ENCODE results near the gene ZC3H13. TPM values are rescaled to one million over a fixed set of nuclear protein-coding genes. Genes with fewer than 3 reads are reported as not detected.

Gene ZC3H13
- total and polyA plus RNA-seq, 4 donors = 14.1 to 57.0 (median 35.9) TPM

- Histone ChIP-seq H3K9me3 (ENCODE audit: control insufficient read depth, low read length) (no peaks in the 10 kb centered on the region), H3K4me1 (ENCODE audit: control insufficient read depth in 1 of 2, insufficient read depth in 2 of 2, low read length in 2 of 2) (peaks cover 0 to 3% of the 10 kb centered on the region in 2 donors), H3K36me3 (ENCODE audit: control insufficient read depth in 1 of 2, insufficient read depth in 2 of 2, low read length in 1 of 2) (no peaks in the 10 kb centered on the region), H3K27me3 (ENCODE audit: control insufficient read depth in 1 of 2, insufficient read depth in 2 of 2, low read length in 1 of 2) (no peaks in the 10 kb centered on the region), H3K27ac (ENCODE audit: low read depth in 1 of 2, low read length in 2 of 2) (no peak overlapping the region), H3K4me3 (ENCODE audit: low read length in 2 of 2) (peak overlapping the region; percentile 66 to 68)
- 0% methylated on average over 7 of the region's 7 CpGs for WGBS, 2 donors
- intact Hi-C loops (cut with DNase I) = no loop called here
- DNase-seq = no peak
- ATAC-seq (ENCODE audit: low FRiP score) = peak; percentile 37
Observed at GRCh38 chr13:46051968-46052318, 603 bp downstream of the ZC3H13 start.

DNA sequence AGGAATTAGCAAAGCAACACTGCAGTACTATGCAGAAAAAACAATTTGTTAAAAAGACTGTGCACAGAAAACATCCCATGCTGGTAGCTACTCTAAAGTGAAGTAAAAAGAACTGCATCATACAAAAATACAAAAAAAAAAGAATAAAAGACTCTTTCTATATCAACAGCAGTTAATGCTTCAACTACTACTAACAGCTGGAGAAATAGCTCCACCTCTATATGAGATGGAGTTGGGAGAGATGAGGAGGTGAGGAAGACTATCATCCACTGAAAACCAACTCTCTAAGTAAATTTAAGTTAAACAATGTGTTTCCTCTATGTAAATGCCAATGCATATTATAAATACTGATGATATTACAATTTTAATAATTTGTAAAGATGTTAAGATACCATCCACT, 1.8 kb downstream of the ZC3H13 start:
- H3K27ac ChIP-seq (ENCODE audit: low read depth in 1 of 2, low read length in 2 of 2) = no peak overlapping the region
- no peaks in the 10 kb centered on the region for H3K27me3 ChIP-seq (ENCODE audit: control insufficient read depth in 1 of 2, insufficient read depth in 2 of 2, low read length in 1 of 2)
- H3K9me3 ChIP-seq (ENCODE audit: control insufficient read depth, low read length) = no peaks in the 10 kb centered on the region
- intact Hi-C loops (cut with DNase I) = no loop called here
- ATAC-seq (ENCODE audit: low FRiP score) (no peak), DNase-seq (no peak)
- no peaks in the 10 kb centered on the region for H3K36me3 ChIP-seq (ENCODE audit: control insufficient read depth in 1 of 2, insufficient read depth in 2 of 2, low read length in 1 of 2)
- H3K4me3 ChIP-seq (ENCODE audit: low read length in 2 of 2) = no peak overlapping the region
- H3K4me1 ChIP-seq (ENCODE audit: control insufficient read depth in 1 of 2, insufficient read depth in 2 of 2, low read length in 2 of 2) = peaks cover 0 to 3% of the 10 kb centered on the region in 2 donors

DNA sequence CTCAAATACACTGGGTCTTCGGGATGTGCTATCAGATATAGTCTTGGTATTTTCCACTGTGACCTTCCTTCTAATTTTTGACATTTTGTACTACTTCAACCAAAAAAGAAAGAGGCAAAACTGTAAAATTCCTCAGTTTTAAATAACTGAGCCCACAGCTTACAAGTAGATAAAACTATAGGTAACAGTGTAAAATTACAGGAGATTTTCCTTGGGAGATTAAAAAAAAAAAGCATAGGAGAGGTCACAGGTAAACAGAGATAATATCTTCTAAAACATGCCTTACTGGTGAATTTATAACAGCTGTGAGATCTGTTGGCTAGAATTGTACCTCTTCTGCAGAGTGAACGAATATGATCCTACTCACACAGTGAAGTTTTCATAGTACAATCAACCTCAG, 7.1 kb downstream of the ZC3H13 start:
- no peak for ATAC-seq (ENCODE audit: low FRiP score)
- WGBS, 2 donors = 64 to 80% methylated on average over 2 of the region's 2 CpGs
- intact Hi-C loops (cut with DNase I) = no loop called here

GRCh38 chr13:46043647-46044046, 8.9 kb downstream of the ZC3H13 start:
- no peak overlapping the region for H3K4me3 ChIP-seq (ENCODE audit: low read length in 2 of 2)
- 92 to 94% methylated on average over 5 of the region's 5 CpGs for WGBS, 2 donors
- H3K36me3 ChIP-seq (ENCODE audit: control insufficient read depth in 1 of 2, insufficient read depth in 2 of 2, low read length in 1 of 2) = no peaks in the 10 kb centered on the region
- ATAC-seq (ENCODE audit: low FRiP score) = no peak
- no peaks in the 10 kb centered on the region for H3K4me1 ChIP-seq (ENCODE audit: control insufficient read depth in 1 of 2, insufficient read depth in 2 of 2, low read length in 2 of 2)
- no peak for DNase-seq
- intact Hi-C loops (cut with DNase I) = no loop called here
- no peaks in the 10 kb centered on the region for H3K27me3 ChIP-seq (ENCODE audit: control insufficient read depth in 1 of 2, insufficient read depth in 2 of 2, low read length in 1 of 2)
- H3K27ac ChIP-seq (ENCODE audit: low read depth in 1 of 2, low read length in 2 of 2) = no peak overlapping the region
- H3K9me3 ChIP-seq (ENCODE audit: control insufficient read depth, low read length) = no peaks in the 10 kb centered on the region

More for the DNA sequence above, 7.1 kb downstream of the ZC3H13 start:
- no peaks in the 10 kb centered on the region for H3K9me3 ChIP-seq (ENCODE audit: control insufficient read depth, low read length)
- no peaks in the 10 kb centered on the region for H3K4me1 ChIP-seq (ENCODE audit: control insufficient read depth in 1 of 2, insufficient read depth in 2 of 2, low read length in 2 of 2)
- no peaks in the 10 kb centered on the region for H3K27me3 ChIP-seq (ENCODE audit: control insufficient read depth in 1 of 2, insufficient read depth in 2 of 2, low read length in 1 of 2)
- no peak overlapping the region for H3K4me3 ChIP-seq (ENCODE audit: low read length in 2 of 2)
- no peak overlapping the region for H3K27ac ChIP-seq (ENCODE audit: low read depth in 1 of 2, low read length in 2 of 2)
- no peaks in the 10 kb centered on the region for H3K36me3 ChIP-seq (ENCODE audit: control insufficient read depth in 1 of 2, insufficient read depth in 2 of 2, low read length in 1 of 2)
- DNase-seq = no peak

- intact Hi-C loops (cut with DNase I) = no loop called here
- 47 to 62% methylated on average over 4 of the region's 4 CpGs for WGBS, 2 donors
- Histone ChIP-seq H3K4me3 (ENCODE audit: low read length in 2 of 2) (no peak overlapping the region), H3K27me3 (ENCODE audit: control insufficient read depth in 1 of 2, insufficient read depth in 2 of 2, low read length in 1 of 2) (no peaks in the 10 kb centered on the region), H3K36me3 (ENCODE audit: control insufficient read depth in 1 of 2, insufficient read depth in 2 of 2, low read length in 1 of 2) (no peaks in the 10 kb centered on the region), H3K27ac (ENCODE audit: low read depth in 1 of 2, low read length in 2 of 2) (no peak overlapping the region), H3K4me1 (ENCODE audit: control insufficient read depth in 1 of 2, insufficient read depth in 2 of 2, low read length in 2 of 2) (no peaks in the 10 kb centered on the region), H3K9me3 (ENCODE audit: control insufficient read depth, low read length) (no peaks in the 10 kb centered on the region)
- DNase-seq (no peak), ATAC-seq (ENCODE audit: low FRiP score) (no peak)
Observed at GRCh38 chr13:46041419-46041839, 11.1 kb downstream of the ZC3H13 start.

- DNase-seq (no peak), ATAC-seq (ENCODE audit: low FRiP score) (no peak)
- intact Hi-C loops (cut with DNase I) = no loop called here
- Histone ChIP-seq H3K4me3 (ENCODE audit: low read length in 2 of 2) (no peak overlapping the region), H3K36me3 (ENCODE audit: control insufficient read depth in 1 of 2, insufficient read depth in 2 of 2, low read length in 1 of 2) (no peaks in the 10 kb centered on the region), H3K4me1 (ENCODE audit: control insufficient read depth in 1 of 2, insufficient read depth in 2 of 2, low read length in 2 of 2) (no peaks in the 10 kb centered on the region), H3K9me3 (ENCODE audit: control insufficient read depth, low read length) (no peaks in the 10 kb centered on the region), H3K27ac (ENCODE audit: low read depth in 1 of 2, low read length in 2 of 2) (no peak overlapping the region), H3K27me3 (ENCODE audit: control insufficient read depth in 1 of 2, insufficient read depth in 2 of 2, low read length in 1 of 2) (no peaks in the 10 kb centered on the region)
- WGBS, 2 donors = 60 to 71% methylated on average over 2 of the region's 2 CpGs
Observed at GRCh38 chr13:46040763-46041162, 11.8 kb downstream of the ZC3H13 start.

GRCh38 chr13:46039411-46040182, 12.9 kb downstream of the ZC3H13 start:
- 97% methylated on average over 6 of the region's 6 CpGs for WGBS, 2 donors
- ATAC-seq (ENCODE audit: low FRiP score) (no peak), DNase-seq (no peak)
- intact Hi-C loops (cut with DNase I) = no loop called here
- Histone ChIP-seq H3K4me3 (ENCODE audit: low read length in 2 of 2) (no peak overlapping the region), H3K4me1 (ENCODE audit: control insufficient read depth in 1 of 2, insufficient read depth in 2 of 2, low read length in 2 of 2) (no peaks in the 10 kb centered on the region), H3K36me3 (ENCODE audit: control insufficient read depth in 1 of 2, insufficient read depth in 2 of 2, low read length in 1 of 2) (no peaks in the 10 kb centered on the region), H3K27ac (ENCODE audit: low read depth in 1 of 2, low read length in 2 of 2) (no peak overlapping the region), H3K27me3 (ENCODE audit: control insufficient read depth in 1 of 2, insufficient read depth in 2 of 2, low read length in 1 of 2) (no peaks in the 10 kb centered on the region), H3K9me3 (ENCODE audit: control insufficient read depth, low read length) (no peaks in the 10 kb centered on the region)

DNA sequence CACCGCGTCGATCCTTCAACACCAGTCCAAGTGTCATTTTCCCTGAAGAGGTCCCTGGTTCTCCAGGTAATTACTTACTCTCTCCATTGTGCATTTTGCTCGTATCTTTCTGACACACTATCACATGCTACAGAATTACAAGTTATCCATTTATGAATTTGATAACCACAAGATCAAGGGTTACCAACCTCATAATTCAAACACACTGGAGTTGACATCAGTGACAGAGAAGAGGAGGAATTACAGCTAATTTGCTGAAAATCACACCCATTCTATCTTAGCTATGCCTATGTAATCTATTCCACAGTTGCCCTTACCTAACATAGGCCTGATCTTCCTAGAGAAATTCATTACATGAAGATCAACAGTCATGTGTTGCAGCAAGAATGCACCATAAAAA, 14.2 kb downstream of the ZC3H13 start:
- no peak overlapping the region for H3K4me3 ChIP-seq (ENCODE audit: low read length in 2 of 2)
- WGBS, 2 donors = 93 to 98% methylated on average over 4 of the region's 4 CpGs
- DNase-seq = no peak
- no peak overlapping the region for H3K27ac ChIP-seq (ENCODE audit: low read depth in 1 of 2, low read length in 2 of 2)
- intact Hi-C loops (cut with DNase I) = no loop called here
- H3K4me1 ChIP-seq (ENCODE audit: control insufficient read depth in 1 of 2, insufficient read depth in 2 of 2, low read length in 2 of 2) = no peaks in the 10 kb centered on the region
- H3K36me3 ChIP-seq (ENCODE audit: control insufficient read depth in 1 of 2, insufficient read depth in 2 of 2, low read length in 1 of 2) = no peaks in the 10 kb centered on the region
- no peaks in the 10 kb centered on the region for H3K9me3 ChIP-seq (ENCODE audit: control insufficient read depth, low read length)
- no peak for ATAC-seq (ENCODE audit: low FRiP score)
- no peaks in the 10 kb centered on the region for H3K27me3 ChIP-seq (ENCODE audit: control insufficient read depth in 1 of 2, insufficient read depth in 2 of 2, low read length in 1 of 2)

- WGBS, 2 donors = 68 to 81% methylated on average over 2 of the region's 2 CpGs
- Histone ChIP-seq H3K27me3 (ENCODE audit: control insufficient read depth in 1 of 2, insufficient read depth in 2 of 2, low read length in 1 of 2) (no peaks in the 10 kb centered on the region), H3K4me1 (ENCODE audit: control insufficient read depth in 1 of 2, insufficient read depth in 2 of 2, low read length in 2 of 2) (no peaks in the 10 kb centered on the region), H3K36me3 (ENCODE audit: control insufficient read depth in 1 of 2, insufficient read depth in 2 of 2, low read length in 1 of 2) (no peaks in the 10 kb centered on the region), H3K27ac (ENCODE audit: low read depth in 1 of 2, low read length in 2 of 2) (no peak overlapping the region), H3K9me3 (ENCODE audit: control insufficient read depth, low read length) (no peaks in the 10 kb centered on the region), H3K4me3 (ENCODE audit: low read length in 2 of 2) (no peak overlapping the region)
- ATAC-seq (ENCODE audit: low FRiP score) (no peak), DNase-seq (no peak)
- intact Hi-C loops (cut with DNase I) = no loop called here
Observed at GRCh38 chr13:46035066-46035465, 17.5 kb downstream of the ZC3H13 start.

Measured in aorta (tissue), 5 donors.